HG03095 (cell line): ENCODE data around the gene TLX2.

ENCODE experiments used
- ATAC-seq: cut with Tn5 transposase; IDR thresholded peaks from one replicate; pipeline ENCODE4 v1.9.1; 2021; ENCODE audit warnings: moderate library complexity; ENCODE audit not compliant: unreplicated experiment

Gene TLX2

GRCh38 chr2:74531666-74532065 lies 17.4 kb downstream of the TLX2 start:
- no peak for ATAC-seq

- ATAC-seq = no peak
Measured at GRCh38 chr2:74532222-74532621, 18.0 kb downstream of the TLX2 start.

DNA sequence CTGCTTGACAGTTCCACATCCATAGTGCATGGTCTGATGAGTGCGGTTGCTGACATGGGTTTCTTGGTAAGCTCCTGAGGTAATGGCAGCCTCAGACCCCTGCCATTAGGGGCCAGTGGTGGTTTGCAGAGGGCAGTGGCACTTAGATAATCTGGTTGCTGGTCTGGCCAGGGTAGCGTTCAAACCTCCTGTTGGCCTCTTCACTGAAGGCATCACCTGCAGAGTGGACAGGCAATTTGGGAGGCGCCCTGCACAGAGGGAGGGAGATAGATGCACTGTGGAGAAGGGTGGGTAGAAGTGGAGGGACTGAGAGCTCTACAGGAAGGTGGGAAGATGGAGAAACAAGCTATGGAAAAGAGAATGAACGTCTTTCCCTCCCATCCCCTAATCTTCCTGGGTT lies 19.2 kb downstream of the TLX2 start:
- no peak for ATAC-seq

DNA sequence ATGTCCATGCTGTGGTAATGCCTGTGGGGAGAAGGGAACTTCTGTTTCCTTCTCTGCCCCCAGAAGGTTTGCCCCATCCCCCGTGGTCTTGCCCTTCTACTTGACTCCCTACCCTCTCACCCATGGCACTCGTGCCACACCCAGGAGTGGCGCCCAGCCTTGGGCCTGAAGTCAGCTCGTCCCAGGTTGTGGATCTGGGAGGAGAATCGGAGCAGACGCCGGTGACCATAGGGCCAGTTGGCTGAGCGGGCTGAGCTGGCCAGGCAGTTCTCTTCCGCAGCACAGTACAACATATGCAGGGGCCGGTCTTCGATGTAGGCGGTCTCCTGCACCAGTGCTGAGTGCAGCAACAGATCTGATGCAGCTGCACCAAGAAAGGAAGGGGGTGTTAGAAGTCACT lies 20.2 kb downstream of the TLX2 start:
- ATAC-seq = no peak

DNA sequence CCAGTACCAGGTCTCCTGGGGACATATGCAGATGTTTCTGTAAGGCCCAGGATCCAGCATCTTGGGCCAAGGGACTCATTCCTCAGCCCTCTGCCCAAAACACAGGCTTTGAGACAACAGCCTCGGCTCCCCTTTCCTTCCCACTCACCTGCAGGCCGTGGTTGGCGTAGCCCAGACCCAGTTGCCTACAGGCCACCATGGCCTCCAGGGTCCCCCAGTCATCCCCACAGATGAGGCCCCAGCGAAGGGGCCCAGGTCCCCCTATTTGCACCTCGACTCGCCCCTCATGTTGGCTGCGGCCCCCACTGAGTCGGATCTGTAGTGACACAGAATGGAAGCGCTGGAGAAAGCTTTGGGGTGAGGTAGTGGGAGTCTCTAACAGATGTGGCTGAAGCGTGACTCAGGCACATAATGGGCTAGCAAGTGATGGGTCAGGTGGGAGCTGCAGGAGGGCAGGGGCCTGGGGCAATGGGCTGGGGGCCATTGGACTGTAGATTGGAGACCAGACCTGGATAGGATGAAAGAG lies 21.3 kb downstream of the TLX2 start:
- ATAC-seq = no peak

GRCh38 chr2:74536166-74536950 lies 22.1 kb downstream of the TLX2 start:
- ATAC-seq = no peak

DNA sequence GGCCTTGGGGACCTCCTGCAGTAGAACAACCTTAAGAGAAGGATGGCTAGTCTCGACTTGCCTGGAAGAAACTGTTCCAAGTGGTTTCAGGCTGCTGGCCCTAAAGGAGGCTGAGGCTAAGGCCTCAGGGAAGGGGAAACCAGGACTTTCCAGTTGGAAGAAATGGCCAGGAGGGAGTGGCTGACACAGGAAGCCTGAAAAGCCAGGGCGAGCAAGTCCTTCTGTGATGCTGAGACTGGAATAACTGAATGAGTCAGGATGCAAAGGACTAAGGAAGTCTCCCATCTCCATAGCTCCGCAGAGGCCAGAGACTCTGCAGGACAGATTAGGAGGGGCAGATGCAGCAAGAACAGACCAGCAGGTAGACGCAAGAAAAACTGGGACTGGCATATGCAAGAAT lies 22.9 kb downstream of the TLX2 start:
- no peak for ATAC-seq

GRCh38 chr2:74538881-74539339 lies 24.7 kb downstream of the TLX2 start:
- no peak for ATAC-seq

DNA sequence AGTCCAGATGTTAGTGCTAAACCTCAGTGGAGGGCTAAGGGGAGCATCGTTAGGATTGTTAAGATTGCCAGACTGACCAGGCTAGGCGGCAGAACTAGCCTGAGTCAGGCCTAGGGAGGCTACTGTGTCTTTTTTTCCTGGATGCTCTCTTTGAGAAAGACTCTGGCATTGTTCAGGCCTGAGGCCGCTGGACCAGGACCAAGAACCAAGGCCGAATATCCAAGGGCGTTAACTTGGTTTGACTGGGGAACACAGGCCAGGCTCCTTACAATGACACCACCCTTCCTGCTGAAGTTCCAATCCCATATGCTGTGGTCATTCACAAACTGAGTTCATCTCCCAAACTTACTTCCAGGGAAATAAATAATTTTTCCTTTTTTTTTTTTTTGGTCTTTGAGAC lies 26.0 kb downstream of the TLX2 start:
- ATAC-seq = no peak

- ATAC-seq = no peak
Measured at GRCh38 chr2:74542978-74543377, 28.7 kb downstream of the TLX2 start.

DNA sequence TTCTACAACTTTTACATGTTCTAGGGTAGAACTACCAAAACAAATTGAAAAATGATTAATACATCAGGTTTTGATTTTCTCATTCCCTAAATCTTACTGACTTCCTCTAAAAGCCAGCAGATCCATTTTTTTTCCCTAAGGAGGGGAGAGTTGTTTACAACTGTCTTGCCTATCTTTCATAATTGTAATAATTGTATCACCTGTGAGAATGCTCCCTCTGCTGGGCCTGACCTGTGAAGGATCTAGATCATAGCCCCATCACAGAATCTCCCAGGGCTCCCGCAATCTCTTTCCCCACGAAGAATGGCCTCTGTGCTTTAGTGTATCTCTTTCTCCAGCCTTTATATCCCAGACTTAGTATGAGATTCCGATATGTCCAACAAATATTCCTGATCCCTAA lies 30.4 kb downstream of the TLX2 start:
- no peak for ATAC-seq

DNA sequence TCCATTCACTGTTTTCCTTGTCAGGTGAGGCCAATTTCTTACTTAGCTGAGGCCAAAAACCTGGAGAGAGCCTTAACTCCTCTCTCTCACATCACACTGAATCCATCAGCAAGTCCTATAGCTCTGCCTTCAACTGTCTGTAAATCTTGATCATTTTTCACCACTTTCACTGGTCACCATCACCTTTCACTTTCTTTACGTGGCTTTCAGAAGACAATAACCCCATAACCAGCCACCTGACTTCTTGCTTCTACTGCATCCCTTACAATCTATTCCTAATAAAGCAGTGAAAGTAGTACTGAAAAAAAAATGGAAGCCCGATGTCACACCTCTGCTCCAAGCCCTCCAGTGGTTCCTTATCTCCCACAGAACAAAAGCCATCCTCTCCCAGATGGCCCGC lies 31.8 kb downstream of the TLX2 start:
- no peak for ATAC-seq

GRCh38 chr2:74548285-74548899 lies 34.1 kb downstream of the TLX2 start:
- no peak for ATAC-seq

GRCh38 chr2:74548900-74549826 lies 34.9 kb downstream of the TLX2 start:
- ATAC-seq = peak; percentile 37

DNA sequence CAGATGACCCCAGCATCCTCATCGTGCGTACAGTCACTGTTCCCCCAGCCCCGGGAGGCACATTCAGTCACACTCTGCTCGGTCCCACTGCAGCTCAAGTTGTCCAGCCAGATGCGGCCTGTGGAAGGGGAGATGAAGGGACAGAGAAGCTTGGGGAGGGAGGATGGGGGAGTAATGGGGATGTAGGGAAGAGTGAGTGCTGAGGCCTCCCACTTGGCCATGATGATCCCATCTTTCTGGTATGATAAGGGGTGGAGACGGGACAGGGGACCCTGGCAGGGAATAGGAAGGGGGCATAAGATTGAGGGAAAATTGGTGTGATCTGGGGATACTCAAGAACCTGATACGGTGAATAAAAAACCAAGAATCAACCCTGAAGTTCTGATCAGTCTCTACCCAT lies 36.0 kb downstream of the TLX2 start:
- ATAC-seq = no peak

GRCh38 chr2:74551530-74551929 lies 37.3 kb downstream of the TLX2 start:
- ATAC-seq = no peak

- no peak for ATAC-seq
Measured at GRCh38 chr2:74551942-74552913, 38.0 kb downstream of the TLX2 start.

- ATAC-seq = no peak
Measured at GRCh38 chr2:74552914-74553811, 38.9 kb downstream of the TLX2 start.
